GM21528 (cell line): ENCODE data around the gene LY6G6F.

Experiments
- ATAC-seq: cut with Tn5 transposase; IDR thresholded peaks from one replicate; pipeline ENCODE4 v1.9.1; 2021; ENCODE audit warnings: mild to moderate bottlenecking, moderate library complexity; ENCODE audit not compliant: unreplicated experiment, low FRiP score

The LY6G6F gene

GRCh38 chr6:31706599-31706998, at the start of gene LY6G6F:
Gene LY6G6F, plus strand, starts transcription at chr6:31706866. Its CDS starts 41 bp downstream, at chr6:31706907.
- no peak for ATAC-seq

- ATAC-seq: no peak
Measured at GRCh38 chr6:31657406-31658157, 49.1 kb upstream of the LY6G6F start.

GRCh38 chr6:31658158-31658688, 48.4 kb upstream of the LY6G6F start:
- no peak for ATAC-seq

- no peak for ATAC-seq
Measured at GRCh38 chr6:31658983-31659648, 47.5 kb upstream of the LY6G6F start.

- ATAC-seq: no peak
Measured at GRCh38 chr6:31659649-31660380, 46.9 kb upstream of the LY6G6F start.

GRCh38 chr6:31660381-31661261, 46.0 kb upstream of the LY6G6F start, which contains the start of gene C6orf47:
Gene C6orf47, minus strand, starts transcription at chr6:31660778. Its CDS starts 831 bp downstream, at chr6:31659947.
- no peak for ATAC-seq

GRCh38 chr6:31661262-31662123, 45.2 kb upstream of the LY6G6F start:
- ATAC-seq: no peak

- no peak for ATAC-seq
Measured at GRCh38 chr6:31662124-31662723, 44.4 kb upstream of the LY6G6F start.

GRCh38 chr6:31663126-31663960, 43.3 kb upstream of the LY6G6F start:
- no peak for ATAC-seq

GRCh38 chr6:31663961-31664789, 42.5 kb upstream of the LY6G6F start:
- ATAC-seq: no peak

- ATAC-seq: peak; percentile 42
Measured at GRCh38 chr6:31664790-31665500, 41.7 kb upstream of the LY6G6F start, which contains the start of gene GPANK1. Gene GPANK1, minus strand, starts transcription at chr6:31664997. Its CDS starts 519 bp downstream, at chr6:31664478.

- ATAC-seq: peak; percentile 73
Measured at GRCh38 chr6:31665501-31666336, 40.9 kb upstream of the LY6G6F start, which contains the start of gene CSNK2B. Gene CSNK2B, plus strand, starts transcription at chr6:31666080. Its CDS starts 752 bp downstream, at chr6:31666832.

GRCh38 chr6:31666337-31666965, 40.2 kb upstream of the LY6G6F start:
- ATAC-seq: no peak

- ATAC-seq: no peak
Measured at GRCh38 chr6:31669676-31670075, 37.0 kb upstream of the LY6G6F start, which contains the start of gene LY6G5B. Gene LY6G5B, plus strand, starts transcription at chr6:31669976. Its CDS starts 975 bp downstream, at chr6:31670951.
